HepG2 (cell line): Measurements from ENCODE around the gene NOB1. TPM values are rescaled to one million over a fixed set of nuclear protein-coding genes. Genes with fewer than 3 reads are reported as not detected.

Experiments
- ATAC-seq: fragments of 200-7000 bp; cut with Tn5 transposase; 3 replicates; pipeline ENCODE4 v1.9.1; 2020; ENCODE audit warnings: mild to moderate bottlenecking, moderate library complexity
- BruUV-seq: library from RNA; stranded (reverse); fragments of 400-500 nt; replicated peaks from 2 replicates; lab custom pipeline; 2021; lab: Mats Ljungman, UMichigan
- CTCF ChIA-PET: fragments of 300-600 bp; formaldehyde crosslinking; extraction: SDS; loops from one replicate; lab custom pipeline; 2021; ENCODE audit warnings: low total read pairs, inconsistent platforms, low intra/inter-chr PET ratio; lab: Yijun Ruan, JAX
- POLR2A ChIA-PET: fragments of 350-600 bp; sonication (Branson Sonifier 250); formaldehyde crosslinking; loops from one replicate; lab custom pipeline; 2020; ENCODE audit warnings: antibody characterized with exemption, inconsistent platforms; lab: Yijun Ruan, JAX
- DNase-seq: peaks from one replicate; pipeline ENCODE4 v3.0.0-alpha.2; 2015; ENCODE audit warnings: low spot score
- FAIRE-seq: peaks from 3 replicates; lab custom pipeline; 2011; peaks lifted over from hg19 to GRCh38; lab: Jason Lieb, UNC
- H2AFZ ChIP-seq: one replicate; pipeline ENCODE4 v1.6.1; 2011; ENCODE audit warnings: low read length, inconsistent platforms
- H3K27ac ChIP-seq: fragments of 300-600 bp; 3 replicates; pipeline ENCODE4 v1.8.0; 2011; ENCODE audit warnings: mixed run types, mild to moderate bottlenecking, mixed read lengths, low read length, inconsistent platforms; ENCODE audit not compliant: insufficient read depth; ENCODE audit errors: extremely low read length
- H3K27me3 ChIP-seq, 2 experiments: fragments of 200-600 bp in 1 of 2; 2 replicates in 1 of 2; 3 replicates in 1 of 2; pipeline versions ENCODE4 v1.6.0 to v1.8.0; 2011; ENCODE audit warnings: low read length in 2 of 2, mild to moderate bottlenecking in 2 of 2, moderate library complexity in 2 of 2, inconsistent platforms in 1 of 2; ENCODE audit not compliant: insufficient read depth in 2 of 2, control insufficient read depth in 1 of 2
- H3K36me3 ChIP-seq, 2 experiments: fragments of 200-600 bp in 1 of 2; replicated peaks in 1 of 2; 2 replicates in 1 of 2; 3 replicates in 1 of 2; pipeline versions ENCODE4 v1.5.1 to v1.8.0; 2011; ENCODE audit warnings: low read length in 2 of 2, inconsistent platforms in 1 of 2; ENCODE audit not compliant: insufficient read depth in 2 of 2, control insufficient read depth in 1 of 2
- H3K4me1 ChIP-seq: 2 replicates; pipeline ENCODE4 v1.5.1; 2012; ENCODE audit warnings: low read length, inconsistent platforms; ENCODE audit not compliant: insufficient read depth
- H3K4me2 ChIP-seq: 2 replicates; pipeline ENCODE4 v1.6.0; 2011; ENCODE audit warnings: low read depth, low read length, inconsistent platforms
- H3K4me3 ChIP-seq, 3 experiments: fragments of 200-600 bp in 1 of 3; sonication (generic), shearing (Covaris generic) in 1 of 3; replicated peaks in 1 of 3; 2 replicates each; pipeline ENCODE4 v1.5.1; 2011 to 2016; ENCODE audit warnings: low read length in 3 of 3, inconsistent platforms in 2 of 3, low read depth in 2 of 3, mild to moderate bottlenecking in 2 of 3, control low read depth in 1 of 3, mixed read lengths in 1 of 3; ENCODE audit not compliant: insufficient read depth in 1 of 3
- H3K79me2 ChIP-seq: one replicate; pipeline ENCODE4 v1.6.1; 2011; ENCODE audit warnings: low read length, inconsistent platforms; ENCODE audit not compliant: insufficient read depth
- H3K9ac ChIP-seq: 2 replicates; pipeline ENCODE4 v1.6.0; 2011; ENCODE audit warnings: mild to moderate bottlenecking, low read depth, low read length, inconsistent platforms; ENCODE audit not compliant: insufficient read depth
- H3K9me3 ChIP-seq: 2 replicates; pipeline ENCODE4 v1.5.1; 2012; ENCODE audit warnings: mild to moderate bottlenecking, low read length
- H4K20me1 ChIP-seq: 2 replicates; pipeline ENCODE4 v1.6.0; 2011; ENCODE audit warnings: inconsistent platforms, mild to moderate bottlenecking, low read length, moderate library complexity; ENCODE audit not compliant: insufficient read depth
- E2F2 ChIP-seq: sonication (generic); formaldehyde crosslinking; IDR thresholded peaks from 2 replicates; pipeline ENCODE4 v1.4.0; 2020; ENCODE audit warnings: missing genetic modification reagents, borderline replicate concordance
- FOSL2 ChIP-seq: sonication (generic); formaldehyde crosslinking; IDR thresholded peaks from 2 replicates; pipeline ENCODE4 v1.4.0; 2020; ENCODE audit warnings: missing genetic modification reagents
- HHEX ChIP-seq: IDR thresholded peaks from 2 replicates; pipeline ENCODE4 v1.6.1; 2016; ENCODE audit warnings: control low read depth
- JDP2 ChIP-seq: sonication (generic); formaldehyde crosslinking; IDR thresholded peaks from 2 replicates; pipeline ENCODE4 v1.8.1; 2022; ENCODE audit warnings: missing genetic modification reagents, borderline replicate concordance
- KDM4B ChIP-seq: sonication (generic); formaldehyde crosslinking; IDR thresholded peaks from 2 replicates; pipeline ENCODE4 v1.4.0; 2020; ENCODE audit warnings: missing genetic modification reagents
- KLF15 ChIP-seq: sonication (generic); formaldehyde crosslinking; IDR thresholded peaks from 2 replicates; pipeline ENCODE4 v1.8.1; 2023; ENCODE audit warnings: borderline replicate concordance, mild to moderate bottlenecking, inconsistent platforms, missing genetic modification reagents, mixed read lengths
- NFE2 ChIP-seq: sonication (generic); formaldehyde crosslinking; IDR thresholded peaks from 2 replicates; pipeline ENCODE4 v1.4.0; 2020; ENCODE audit warnings: missing genetic modification reagents
- SIN3B ChIP-seq: fragments of 150-350 bp; IDR thresholded peaks from 2 replicates; pipeline ENCODE4 v1.6.1; 2014; ENCODE audit warnings: low read length
- TARDBP ChIP-seq: sonication (generic); formaldehyde crosslinking; IDR thresholded peaks from 2 replicates; pipeline ENCODE4 v1.8.0; 2022; ENCODE audit warnings: mild to moderate bottlenecking, missing genetic modification reagents
- TBX2 ChIP-seq: sonication (generic); formaldehyde crosslinking; IDR thresholded peaks from 2 replicates; pipeline ENCODE4 v1.5.0; 2020; ENCODE audit warnings: missing genetic modification reagents, mild to moderate bottlenecking, borderline replicate concordance
- ZFP37 ChIP-seq: sonication (generic); formaldehyde crosslinking; IDR thresholded peaks from 2 replicates; pipeline ENCODE4 v1.4.0; 2020; ENCODE audit warnings: missing genetic modification reagents, borderline replicate concordance
- ZNF274 ChIP-seq: sonication (generic); formaldehyde crosslinking; IDR thresholded peaks from 2 replicates; pipeline ENCODE4 v1.5.1; 2020; ENCODE audit warnings: mild to moderate bottlenecking, missing genetic modification reagents
- ZNF281 ChIP-seq: sonication (generic); formaldehyde crosslinking; IDR thresholded peaks from 2 replicates; pipeline ENCODE4 v1.4.0; 2020; ENCODE audit warnings: missing genetic modification reagents, borderline replicate concordance
- ZNF549 ChIP-seq: sonication (generic); formaldehyde crosslinking; IDR thresholded peaks from 2 replicates; pipeline ENCODE4 v1.5.0; 2020; ENCODE audit warnings: missing genetic modification reagents
- ZNF577 ChIP-seq: sonication (generic); formaldehyde crosslinking; IDR thresholded peaks from 2 replicates; pipeline ENCODE4 v1.4.0; 2020; ENCODE audit warnings: mild to moderate bottlenecking, low read depth, missing genetic modification reagents, borderline replicate concordance
- ZNF841 ChIP-seq: sonication (generic); formaldehyde crosslinking; IDR thresholded peaks from 2 replicates; pipeline ENCODE4 v1.8.1; 2023; ENCODE audit warnings: missing genetic modification reagents, borderline replicate concordance
- WGBS: methylation state at CpG from one replicate; pipeline ENCODE4 v1.1.6; 2017; ENCODE audit warnings: low lambda C conversion rate; 5-methylcytosine and 5-hydroxymethylcytosine counted together
- in situ Hi-C: cut with HindIII; loops from 2 replicates; pipeline ENCODE4 v1.10.0; 2017; ENCODE audit warnings: low pct_unique_long_range_greater_than_20kb; ENCODE audit not compliant: extremely low pct_ligation_motif_present
- intact Hi-C: fragments of 100-400 bp; cut with micrococcal nuclease; formaldehyde crosslinking; loops from one replicate; pipeline ENCODE4 v1.10.0; 2022; ENCODE audit not compliant: unreplicated experiment
- polyA plus RNA-seq, 8 experiments: library from polyadenylated mRNA; depleted of rRNA in 3 of 8; stranded (reverse) in 7 of 8; unstranded in 1 of 8; fragments of >200 nt; fragmentation: Illumina TruSeq in 4 of 8; extraction: Trizol in 4 of 8; gene quantifications; 2 replicates each; pipeline versions ENCODE4 v1.2.1 to v1.2.3, GENCODE V29; 2011 to 2016; ENCODE audit warnings: low read depth in 4 of 8, missing spikeins in 1 of 8, mixed read lengths in 1 of 8; ENCODE audit not compliant: insufficient read depth in 1 of 8
- total RNA-seq, 5 experiments: library from RNA; depleted of rRNA; stranded (reverse); fragments of >200 nt; fragmentation: Illumina TruSeq; extraction: Trizol; gene quantifications; 2 replicates each; pipeline ENCODE4 v1.2.3, GENCODE V29; 2016; ENCODE audit warnings: low read depth in 1 of 5

NOB1 gene
- total and polyA plus RNA-seq, 2 of the 13 experiments (the other 11 are each of a cell fraction or from before 2014, with no cell fraction given): 47.1 to 162 TPM

DNA sequence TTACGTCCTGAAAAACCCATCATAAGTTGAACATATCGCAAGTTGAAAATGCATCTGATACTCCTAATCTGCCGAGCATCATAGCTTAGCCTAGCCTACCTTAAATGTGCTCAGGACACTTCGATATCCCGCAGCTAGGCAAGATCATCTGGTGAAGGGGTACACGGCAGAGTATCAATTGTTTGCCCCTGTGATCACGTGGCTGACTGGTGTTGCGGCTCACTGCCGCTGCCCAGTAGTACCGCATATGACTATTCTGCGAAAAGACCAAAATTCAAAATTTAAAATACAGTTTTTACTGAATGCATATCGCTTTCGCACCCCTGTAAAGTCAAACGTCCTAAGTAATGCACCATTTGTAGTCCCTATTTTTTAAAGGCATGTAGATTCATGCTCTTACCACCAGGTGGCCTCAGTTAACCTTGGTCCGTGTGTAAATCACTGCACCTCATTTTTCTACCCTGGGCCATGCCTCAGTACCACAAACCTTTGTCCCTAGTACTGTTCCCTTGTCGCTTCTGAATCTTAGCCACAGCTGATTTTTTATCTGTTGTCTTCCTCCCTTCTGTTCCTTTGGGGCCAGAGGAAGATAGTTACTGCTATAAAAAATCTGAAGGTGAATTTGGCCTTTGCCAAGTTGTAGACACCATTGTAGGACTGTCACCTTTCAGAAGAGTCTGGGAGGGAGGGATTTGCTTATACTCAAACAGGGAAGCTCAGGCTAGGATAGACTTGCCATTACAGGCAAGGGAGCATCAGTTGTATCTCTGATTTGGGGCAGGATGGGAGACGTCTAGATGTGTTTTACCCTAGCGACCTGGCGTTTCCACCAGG lies 41.8 kb upstream of the NOB1 start:
- Histone ChIP-seq H3K36me3 (peaks cover 15 to 29% of the 10 kb centered on the region in 2 experiments), H3K27me3 (no peaks in the 10 kb centered on the region; a peak in 1 of 5 replicates), H3K4me3 (no peak overlapping the region), H3K27ac (no peak overlapping the region), H2AFZ (no peak overlapping the region), H3K4me1 (peaks cover 6% of the 10 kb centered on the region), H3K9ac (no peak overlapping the region), H3K9me3 (no peaks in the 10 kb centered on the region), H3K79me2 (no peaks in the 10 kb centered on the region), H3K4me2 (no peak overlapping the region), H4K20me1 (no peaks in the 10 kb centered on the region)
- WGBS: 66% methylated on average over 19 of the region's 19 CpGs
- ATAC-seq (peak; percentile 85), FAIRE-seq (peak; percentile 73), DNase-seq (peak; percentile 74)
- ChIA-PET POLR2A (no interaction called here), CTCF (interaction anchor here (0.8 to 4.7 kb wide), 3 partner anchors 63 to 133 kb away, joined by 3 to 67 read pairs (median 64); no protein-coding TSS in a partner anchor)
- in situ Hi-C loops: loop anchor here (5.0 kb wide), 2 partner anchors 61 to 131 kb away; no protein-coding TSS in a partner anchor
- no TSS peak for BruUV-seq
- intact Hi-C loops: loop anchor here (1.0 kb wide), 2 partner anchors 63 to 134 kb away; no protein-coding TSS in a partner anchor
- TF ChIP-seq ZNF577 (CRISPR knock-in tag) (no peak), KDM4B (CRISPR knock-in tag) (no peak), TBX2 (CRISPR knock-in tag) (peak; percentile 39; the same call in 1 of the 2 replicates), NFE2 (CRISPR knock-in tag) (no peak), KLF15 (CRISPR knock-in tag) (no peak), SIN3B (0 out of 2 replicates have a peak, but pooled peaks have one; percentile 33), ZNF281 (CRISPR knock-in tag) (no peak), ZFP37 (CRISPR knock-in tag) (0 out of 2 replicates have a peak, but pooled peaks have one; percentile 33), TARDBP (CRISPR knock-in tag) (0 out of 2 replicates have a peak, but pooled peaks have one; percentile 22), ZNF549 (CRISPR knock-in tag) (no peak), ZNF274 (CRISPR knock-in tag) (no peak), ZNF841 (CRISPR knock-in tag) (no peak), JDP2 (no peak), E2F2 (no peak), FOSL2 (CRISPR knock-in tag) (no peak; the same call in 1 of the 2 replicates), HHEX (no peak)
